Measurements from ENCODE around the gene CMTM2. TPM values are rescaled to one million over a fixed set of nuclear protein-coding genes. Genes with fewer than 3 reads are reported as not detected.

CMTM2 gene
- polyA plus RNA-seq, 1 experiment: not detected

GRCh38 chr16:66605177-66605978, 26.1 kb downstream of the CMTM2 start:
- Histone ChIP-seq H3K4me3 (ENCODE audit: low read depth, low read length) (peak overlapping the region; percentile 87), H3K36me3 (ENCODE audit: control insufficient read depth, insufficient read depth, low read length) (peaks cover 18% of the 10 kb centered on the region), H3K27me3 (ENCODE audit: control insufficient read depth, insufficient read depth, low read length) (peaks cover 2% of the 10 kb centered on the region; the same call in 1 of the 2 replicates)
- ChIA-PET POLR2A (interaction anchor here (0.6 kb wide), 1 partner anchor 136 kb away, joined by 19 read pairs; no protein-coding TSS in a partner anchor), CTCF (interaction anchor here (0.6 to 3.1 kb wide), 5 partner anchors 93 to 199 kb away, joined by 3 to 21 read pairs (median 4); no protein-coding TSS in a partner anchor)
- no peak for DNase-seq (ENCODE audit: low read depth)
- TF ChIP-seq, protein P1, sequence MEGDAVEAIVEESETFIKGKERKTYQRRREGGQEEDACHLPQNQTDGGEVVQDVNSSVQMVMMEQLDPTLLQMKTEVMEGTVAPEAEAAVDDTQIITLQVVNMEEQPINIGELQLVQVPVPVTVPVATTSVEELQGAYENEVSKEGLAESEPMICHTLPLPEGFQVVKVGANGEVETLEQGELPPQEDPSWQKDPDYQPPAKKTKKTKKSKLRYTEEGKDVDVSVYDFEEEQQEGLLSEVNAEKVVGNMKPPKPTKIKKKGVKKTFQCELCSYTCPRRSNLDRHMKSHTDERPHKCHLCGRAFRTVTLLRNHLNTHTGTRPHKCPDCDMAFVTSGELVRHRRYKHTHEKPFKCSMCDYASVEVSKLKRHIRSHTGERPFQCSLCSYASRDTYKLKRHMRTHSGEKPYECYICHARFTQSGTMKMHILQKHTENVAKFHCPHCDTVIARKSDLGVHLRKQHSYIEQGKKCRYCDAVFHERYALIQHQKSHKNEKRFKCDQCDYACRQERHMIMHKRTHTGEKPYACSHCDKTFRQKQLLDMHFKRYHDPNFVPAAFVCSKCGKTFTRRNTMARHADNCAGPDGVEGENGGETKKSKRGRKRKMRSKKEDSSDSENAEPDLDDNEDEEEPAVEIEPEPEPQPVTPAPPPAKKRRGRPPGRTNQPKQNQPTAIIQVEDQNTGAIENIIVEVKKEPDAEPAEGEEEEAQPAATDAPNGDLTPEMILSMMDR (IDR thresholded peaks at IDR 0.05; ENCODE audit: insufficient read depth, low read depth, low read length): 0 out of 2 replicates have a peak, but pooled peaks have one; percentile 7

DNA sequence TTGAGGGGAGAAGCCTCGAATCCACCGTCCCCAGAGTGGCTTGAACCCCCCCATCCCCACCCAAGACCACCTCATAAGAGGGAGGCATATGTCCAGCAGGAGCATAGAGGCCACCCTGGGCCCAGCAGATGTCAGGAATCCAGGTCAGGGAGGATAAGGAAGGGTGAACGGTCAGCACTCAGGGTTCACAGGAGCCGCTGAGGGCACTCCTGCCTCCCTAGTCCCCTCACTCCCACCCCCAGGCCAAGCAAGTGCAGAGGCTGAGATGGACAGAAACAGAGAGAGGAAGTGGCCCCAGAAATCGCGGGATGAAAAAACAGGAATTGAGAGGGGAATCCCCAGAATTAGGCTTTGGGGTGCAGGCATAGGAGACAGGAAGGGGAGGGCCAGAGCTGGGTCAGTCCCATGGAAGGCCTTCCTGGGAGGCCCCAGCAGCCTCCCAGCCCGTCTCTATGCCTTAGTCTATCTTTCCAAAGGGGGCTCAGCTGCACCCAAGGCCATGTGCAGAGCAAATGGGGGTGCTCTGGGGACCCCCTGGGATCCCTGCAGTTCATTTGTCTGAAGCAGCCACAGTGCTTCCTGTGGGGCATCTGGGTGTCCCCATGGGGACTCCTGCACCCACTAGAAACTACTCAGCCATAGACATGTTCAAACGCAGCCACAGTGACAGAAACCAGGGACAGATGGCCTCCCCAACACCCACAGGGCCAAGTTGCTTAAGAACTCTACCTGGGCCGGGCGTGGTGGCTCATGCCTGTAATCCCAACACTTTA, 26.9 kb downstream of the CMTM2 start:
- TF ChIP-seq, protein P1 (IDR thresholded peaks at IDR 0.05; ENCODE audit: insufficient read depth, low read depth, low read length): no peak
- CTCF ChIA-PET: interaction anchor here (3.5 to 3.6 kb wide), 2 partner anchors 45 to 56 kb away, joined by 18 to 31 read pairs; no protein-coding TSS in a partner anchor
- Histone ChIP-seq H3K27me3 (ENCODE audit: control insufficient read depth, insufficient read depth, low read length) (peaks cover 2% of the 10 kb centered on the region; the same call in 1 of the 2 replicates), H3K36me3 (ENCODE audit: control insufficient read depth, insufficient read depth, low read length) (peaks cover 24% of the 10 kb centered on the region), H3K4me3 (ENCODE audit: low read depth, low read length) (peak overlapping the region; percentile 87)
- POLR2A ChIA-PET: no interaction called here
- no peak for DNase-seq (ENCODE audit: low read depth)

- ChIA-PET POLR2A (no interaction called here), CTCF (interaction anchor here (0.5 to 3.6 kb wide), 32 partner anchors 10 to 521 kb away, joined by 3 to 41 read pairs (median 4); no protein-coding TSS in a partner anchor)
- no peaks in the 10 kb centered on the region for H3K27me3 ChIP-seq (ENCODE audit: control insufficient read depth, insufficient read depth, low read length)
- TF ChIP-seq, protein P1 (IDR thresholded peaks at IDR 0.05; ENCODE audit: insufficient read depth, low read depth, low read length): peak; percentile 94
- peaks cover 35% of the 10 kb centered on the region for H3K36me3 ChIP-seq (ENCODE audit: control insufficient read depth, insufficient read depth, low read length)
- no peak overlapping the region for H3K4me3 ChIP-seq (ENCODE audit: low read depth, low read length)
- peak; percentile 32 for DNase-seq (ENCODE audit: low read depth)
These were observed 29.2 kb downstream of the CMTM2 start for GRCh38 chr16:66608241-66609138.

- TF ChIP-seq, protein P1 (IDR thresholded peaks at IDR 0.05; ENCODE audit: insufficient read depth, low read depth, low read length): no peak
- Histone ChIP-seq H3K4me3 (ENCODE audit: low read depth, low read length) (no peak overlapping the region), H3K36me3 (ENCODE audit: control insufficient read depth, insufficient read depth, low read length) (peaks cover 35% of the 10 kb centered on the region), H3K27me3 (ENCODE audit: control insufficient read depth, insufficient read depth, low read length) (no peaks in the 10 kb centered on the region)
- DNase-seq (ENCODE audit: low read depth): no peak
- POLR2A ChIA-PET: no interaction called here
- CTCF ChIA-PET: interaction anchor here (0.8 to 3.6 kb wide), 22 partner anchors 10 to 264 kb away, joined by 3 to 41 read pairs (median 5); no protein-coding TSS in a partner anchor
These were observed 29.9 kb downstream of the CMTM2 start for GRCh38 chr16:66609139-66609510.

All from BJ (cell line).